ENCODE data around the gene ERC2. TPM values are rescaled to one million over a fixed set of nuclear protein-coding genes. Genes with fewer than 3 reads are reported as not detected.

ERC2 gene
- total and polyA plus RNA-seq, 2 of the 8 experiments (the other 6 are each of a cell fraction or from before 2014, with no cell fraction given) = 16.4 to 22.8 TPM

DNA sequence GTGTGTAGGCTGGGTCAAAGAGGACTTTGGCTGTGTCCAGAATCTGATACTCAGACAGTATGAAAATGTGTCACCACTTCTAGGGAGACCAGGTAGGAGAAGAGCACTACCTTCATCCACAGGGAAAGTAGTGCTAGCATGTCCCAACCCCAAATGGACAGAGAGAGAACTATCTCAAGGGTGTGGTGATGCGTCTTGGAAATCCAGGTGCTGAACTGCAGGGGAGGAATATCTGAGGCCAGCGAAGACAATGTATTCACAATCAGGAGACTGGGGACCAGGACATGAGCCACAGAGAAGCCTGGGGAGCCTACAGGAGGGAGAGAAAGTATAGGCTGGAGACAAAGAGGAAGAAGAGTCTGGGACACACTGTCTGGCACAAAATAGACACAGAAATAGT lies 829.1 kb downstream of the ERC2 start:
- WGBS, 2 experiments (ENCODE audit: extremely low coverage in 1 of 2, insufficient coverage in 1 of 2, insufficient read length in 1 of 2, insufficient replicate concordance in 2 of 2, low coverage in 1 of 2, low lambda C conversion rate in 2 of 2, missing lambda C conversion rate in 1 of 2) = 87% methylated on average over 2 of the region's 2 CpGs; no CpG with 5 or more reads in 1 of the 2 experiments
- Histone ChIP-seq H4K91ac (replicated peaks; ENCODE audit: insufficient read length, low read length) (peak overlapping the region; percentile 20), H4K8ac (ENCODE audit: extremely low read depth, insufficient read depth, low read length) (no peak overlapping the region), H2BK5ac (ENCODE audit: low read depth, low read length) (no peak overlapping the region), H2BK15ac (ENCODE audit: low read length) (peak overlapping the region; percentile 6; the same call in 1 of the 2 replicates), H3K23me2 (ENCODE audit: low read depth, low read length) (no peaks in the 10 kb centered on the region), H3K23ac (ENCODE audit: insufficient read length) (no peak overlapping the region), H3K56ac (replicated peaks; ENCODE audit: insufficient read length, low read depth, low read length) (no peak overlapping the region), H3K79me2 (ENCODE audit: control insufficient read depth in 1 of 2, insufficient read depth in 2 of 2, low read length in 2 of 2) (no peaks in the 10 kb centered on the region), H3K18ac (ENCODE audit: extremely low read depth, low read length) (no peak overlapping the region), H3K4me3 (ENCODE audit: extremely low read depth in 1 of 4, insufficient read depth in 2 of 4, low read depth in 3 of 4, low read length in 4 of 4) (no peak overlapping the region), H3K79me1 (ENCODE audit: low read depth, low read length) (no peaks in the 10 kb centered on the region), H3K4ac (replicated peaks; ENCODE audit: insufficient read length, low read depth, low read length) (no peak overlapping the region), H2BK120ac (replicated peaks; ENCODE audit: low read depth, low read length) (no peak overlapping the region), H3K36me3 (ENCODE audit: control insufficient read depth in 2 of 4, insufficient read depth in 4 of 4, low read length in 3 of 4) (no peaks in the 10 kb centered on the region), H3K9me3 (ENCODE audit: insufficient read depth in 2 of 2, low read depth in 1 of 2, low read length in 1 of 2) (no peaks in the 10 kb centered on the region), H3K9ac (replicated peaks in 1 of 4; ENCODE audit: extremely low read depth in 1 of 4, low read depth in 3 of 4, low read length in 3 of 4) (no peak overlapping the region), H3K4me1 (replicated peaks in 1 of 4; ENCODE audit: control insufficient read depth in 3 of 4, insufficient read depth in 4 of 4, low read length in 3 of 4) (no peaks in the 10 kb centered on the region; a peak in 2 of 7 replicates), H2AFZ (ENCODE audit: low read length) (no peak overlapping the region), H2BK12ac (ENCODE audit: low read depth, low read length) (no peak overlapping the region), H2BK20ac (ENCODE audit: low read length) (0 out of 2 replicates have a peak overlapping the region, but pooled peaks have one; percentile 5), H3K14ac (ENCODE audit: insufficient read length) (no peak overlapping the region), H2AK5ac (ENCODE audit: low read depth, low read length) (0 out of 2 replicates have a peak overlapping the region, but pooled peaks have one; percentile 76), H3K4me2 (ENCODE audit: insufficient read depth in 1 of 2, low read depth in 2 of 2, low read length in 2 of 2) (no peak overlapping the region), H4K5ac (ENCODE audit: insufficient read length, low read depth, low read length) (no peak overlapping the region), H3K27ac (ENCODE audit: low read depth, low read length) (no peak overlapping the region), H4K20me1 (replicated peaks in 1 of 2; ENCODE audit: control insufficient read depth in 1 of 2, insufficient read depth in 2 of 2, low read length in 2 of 2) (no peaks in the 10 kb centered on the region), H3K27me3 (replicated peaks in 1 of 4; ENCODE audit: control insufficient read depth in 3 of 4, extremely low read depth in 1 of 4, insufficient read depth in 3 of 4, low read length in 3 of 4) (no peaks in the 10 kb centered on the region)
- CTCF ChIA-PET (ENCODE audit: partially characterized antibody) = interaction anchor here (0.6 to 1.5 kb wide), 3 partner anchors 15 to 868 kb away, joined by 3 read pairs; no protein-coding TSS in a partner anchor
- DNase-seq (ENCODE audit: low read depth in 1 of 2, low spot score in 2 of 2) (no peak), FAIRE-seq (no peak)
- no peak for TF ChIP-seq RAD21 (IDR thresholded peaks at IDR 0.05 in 1 of 2, conservative IDR thresholded peaks at IDR 0.05 in 1 of 2; ENCODE audit: low read depth in 2 of 2, low read length in 2 of 2)
- TF ChIP-seq EGR1 (IDR thresholded peaks at IDR 0.05; ENCODE audit: borderline replicate concordance, low read depth, low read length) = no peak
- TF ChIP-seq NRF1 (IDR thresholded peaks at IDR 0.05; ENCODE audit: low read depth, low read length) = no peak
- no peak for TF ChIP-seq SIN3A (conservative IDR thresholded peaks at IDR 0.05 in 1 of 2, IDR thresholded peaks at IDR 0.05 in 1 of 2; ENCODE audit: low read depth in 1 of 2, low read length in 2 of 2)
- no peak for TF ChIP-seq CREB1 (IDR thresholded peaks at IDR 0.05)
- no peak for TF ChIP-seq BCL11A (IDR thresholded peaks at IDR 0.05; ENCODE audit: low read depth in 2 of 2, low read length in 2 of 2)
- no peak for TF ChIP-seq TCF12 (IDR thresholded peaks at IDR 0.05; ENCODE audit: low read depth, low read length)
- TF ChIP-seq TBP (IDR thresholded peaks at IDR 0.05; ENCODE audit: low read depth, low read length) = no peak
- no peak for TF ChIP-seq KDM5A (IDR thresholded peaks at IDR 0.05; ENCODE audit: low read length)
- no peak for TF ChIP-seq POLR2AphosphoS5 (IDR thresholded peaks at IDR 0.05; ENCODE audit: low read depth, low read length)
- no peak for TF ChIP-seq RXRA (IDR thresholded peaks at IDR 0.05; ENCODE audit: insufficient read depth, low read depth, low read length)
- no peak for TF ChIP-seq SIX5 (IDR thresholded peaks at IDR 0.05; ENCODE audit: low read depth, low read length)
- POLR2A ChIA-PET (ENCODE audit: partially characterized antibody) = interaction anchor here (1.8 kb wide), 1 partner anchor 10 kb away, joined by 8 read pairs; no protein-coding TSS in a partner anchor

Measured in H1 (cell line).